SK-N-DZ (cell line): ENCODE measurements around the gene EXOC7.
A peak's percentile ranks its signal among the peaks of the same experiment; 100 is the strongest.

ENCODE experiments used
- DNase-seq: peaks from one replicate; pipeline ENCODE4 v3.0.0-alpha.2; 2015; ENCODE audit warnings: low spot score
- small RNA-seq, 2 experiments: library from RNA; depleted of rRNA; stranded (forward); fragments of <200 nt; gene quantifications; one replicate each; pipeline ENCODE3, GENCODE V24; 2014

Gene EXOC7

DNA sequence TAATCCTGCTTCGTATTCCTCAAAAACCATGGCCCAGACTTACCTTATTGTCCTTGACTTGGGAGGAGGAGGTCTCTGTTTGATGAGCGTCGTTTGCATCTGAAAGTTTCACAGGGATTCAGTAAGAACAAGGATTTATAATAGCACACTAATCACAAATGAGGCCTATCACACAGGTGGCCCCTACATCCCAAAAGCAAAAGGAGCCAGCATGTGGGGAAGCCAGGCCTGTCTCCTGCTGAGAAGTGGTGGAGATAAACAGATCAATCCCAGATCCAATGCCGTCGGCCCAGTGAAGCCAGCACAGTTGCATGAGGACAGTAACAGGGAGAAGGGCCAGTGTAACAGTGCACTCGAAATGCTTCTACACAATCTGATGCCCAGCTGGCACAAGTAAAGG lies 63.2 kb downstream of the EXOC7 start:
- DNase-seq, result no peak

DNA sequence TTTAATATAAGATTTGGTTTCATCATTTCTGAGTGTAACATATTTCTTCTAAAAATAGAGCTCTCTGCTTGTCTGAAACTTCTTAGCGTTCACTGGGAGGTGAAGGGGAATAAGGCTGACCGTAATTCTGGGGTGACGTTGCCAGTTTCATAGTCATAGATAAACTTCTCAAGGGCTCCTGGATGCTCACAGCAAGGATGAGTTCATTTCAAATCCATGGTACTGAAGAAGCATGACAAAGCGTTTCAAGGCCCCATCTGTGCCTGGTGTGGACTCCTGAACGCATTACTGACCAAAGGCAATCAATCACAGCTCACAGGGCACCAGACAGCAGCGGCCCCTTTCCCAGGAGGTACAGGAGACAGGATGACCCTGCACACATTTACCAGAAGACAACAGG lies 64.5 kb downstream of the EXOC7 start:
- DNase-seq, result no peak

DNA sequence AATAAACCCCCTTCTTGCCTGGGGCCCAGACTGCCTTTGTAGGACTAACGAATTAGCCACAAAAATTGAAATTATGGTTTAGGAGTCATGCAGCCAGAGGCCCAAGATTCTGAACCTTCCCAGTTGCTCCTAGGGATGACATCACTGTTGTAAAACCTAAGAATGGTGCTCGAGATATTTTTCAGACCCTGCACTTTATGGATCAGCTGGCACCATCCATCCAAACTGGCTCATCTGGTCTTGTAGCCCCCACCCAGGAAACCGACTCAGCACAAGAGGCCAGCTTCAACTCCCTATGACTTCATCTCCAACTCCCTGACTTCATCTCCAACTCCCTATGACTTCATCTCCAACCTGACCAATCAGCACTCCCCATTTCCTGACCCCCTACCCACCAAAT lies 65.5 kb downstream of the EXOC7 start:
- DNase-seq, result no peak

DNA sequence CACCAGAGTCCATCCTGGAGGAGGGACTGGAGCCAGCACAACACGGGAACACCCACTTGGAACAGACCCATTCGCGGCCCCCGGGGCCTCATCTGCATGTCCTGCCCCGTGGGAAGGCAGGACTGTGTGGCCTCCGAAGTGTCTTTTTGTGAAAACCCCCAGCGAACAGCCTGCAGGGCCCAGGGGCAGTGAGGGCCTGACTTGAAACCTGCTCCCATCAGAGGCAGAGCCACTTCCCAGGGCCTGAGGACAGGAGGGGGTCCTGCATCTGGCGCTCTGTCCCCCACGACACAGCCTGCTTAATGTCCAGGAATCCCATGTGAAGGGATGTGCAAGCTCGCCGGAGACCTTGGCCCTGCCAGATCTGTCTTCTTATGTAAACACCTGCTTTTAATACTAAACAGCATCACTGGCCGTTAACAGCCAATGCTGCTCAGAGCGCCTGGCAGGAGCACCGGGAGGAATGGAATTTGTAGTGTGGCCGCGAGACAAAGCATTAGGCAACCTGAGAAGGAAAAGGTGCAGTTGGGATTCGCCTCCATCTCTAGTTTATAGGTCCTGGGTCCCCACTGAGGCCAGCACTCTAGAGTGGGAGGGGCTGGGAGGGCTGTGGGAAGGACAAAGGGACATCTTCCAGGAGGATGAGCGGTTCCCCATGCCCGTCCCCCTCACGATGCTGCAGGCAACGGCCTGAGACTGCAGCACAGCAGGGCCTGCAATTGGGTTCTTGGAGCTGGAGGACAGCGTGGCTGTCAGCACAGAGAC lies 66.9 kb downstream of the EXOC7 start:
- peak; percentile 64 for DNase-seq

DNA sequence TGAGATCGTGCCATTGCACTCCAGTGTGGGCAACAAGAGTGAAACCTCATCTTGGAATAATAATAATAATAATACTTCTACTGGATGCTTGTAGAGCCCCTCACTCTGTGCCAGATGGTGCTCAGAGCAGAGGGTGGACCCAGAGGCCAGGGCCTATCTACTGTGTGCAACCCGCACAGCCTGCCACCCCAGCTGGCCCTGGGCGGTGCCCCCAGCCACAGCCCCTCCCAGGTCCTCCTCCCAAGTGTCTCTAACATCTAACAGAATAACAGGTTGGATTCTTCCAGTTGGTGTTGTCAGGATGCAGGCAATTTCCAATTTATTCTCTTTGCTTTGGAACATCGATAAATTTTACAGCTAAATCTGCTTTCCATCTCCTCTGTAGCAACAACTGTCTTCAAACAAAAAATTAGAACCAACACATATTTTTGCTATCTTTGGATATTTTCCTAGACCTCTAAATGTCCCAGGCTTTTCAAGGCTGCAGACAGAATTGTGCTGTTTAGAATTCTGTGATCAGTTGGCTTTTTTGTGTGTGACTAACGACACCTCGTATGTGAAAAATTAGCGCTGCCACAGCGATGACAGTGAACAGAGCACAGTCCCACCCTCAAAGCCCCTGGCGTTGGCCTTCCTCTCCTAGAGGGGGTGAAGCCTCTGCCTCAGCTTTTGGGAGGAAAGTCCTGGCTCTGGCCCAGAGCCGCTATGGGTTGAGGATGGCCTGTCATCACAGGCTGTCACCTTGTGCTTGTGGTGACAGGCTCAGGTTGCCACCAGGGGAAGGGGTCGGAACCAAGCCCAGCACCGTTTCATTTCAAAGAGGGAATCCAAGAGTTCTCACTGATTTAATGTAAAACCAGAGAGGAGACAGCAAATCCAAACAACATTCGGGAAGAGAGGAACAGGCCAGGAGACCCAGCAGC lies 68.9 kb downstream of the EXOC7 start:
- DNase-seq, result no peak

DNA sequence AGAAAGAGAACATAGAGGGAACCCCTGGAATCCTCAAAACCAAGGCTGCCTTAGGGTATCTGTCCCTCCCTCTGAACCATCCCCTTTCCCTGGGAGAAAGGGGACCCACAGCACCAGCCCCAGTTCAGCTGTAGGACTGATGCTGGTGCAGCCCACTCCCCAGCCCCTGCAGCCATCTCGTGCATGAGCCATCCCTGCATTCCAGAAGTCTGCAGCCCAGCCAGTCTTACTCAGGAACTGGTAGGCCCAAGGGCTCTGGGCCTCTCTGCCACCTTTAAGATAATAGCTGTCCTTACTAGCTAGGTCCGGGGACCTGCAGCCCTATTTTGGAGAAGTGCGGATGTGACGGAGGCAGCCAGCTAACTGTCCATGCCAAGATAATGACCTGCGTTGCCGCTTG lies 70.4 kb downstream of the EXOC7 start:
- DNase-seq, result no peak

DNA sequence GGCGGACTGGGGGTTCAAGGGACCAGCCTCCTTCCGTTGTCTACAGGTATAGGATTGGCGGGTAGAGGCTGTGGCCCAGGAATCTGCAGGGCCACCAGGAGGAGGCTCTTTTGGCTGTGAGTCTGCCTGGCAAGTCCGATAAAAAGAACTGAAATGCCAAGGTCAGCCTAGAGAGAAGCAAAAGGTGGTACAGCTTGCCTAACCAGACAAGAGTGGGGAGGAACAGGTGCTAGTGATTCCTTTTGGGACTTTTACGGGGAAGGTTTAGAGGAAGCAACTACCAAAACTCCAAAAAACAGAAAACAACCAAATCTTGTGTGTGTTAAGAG lies 70.8 kb downstream of the EXOC7 start:
- DNase-seq, result no peak

DNA sequence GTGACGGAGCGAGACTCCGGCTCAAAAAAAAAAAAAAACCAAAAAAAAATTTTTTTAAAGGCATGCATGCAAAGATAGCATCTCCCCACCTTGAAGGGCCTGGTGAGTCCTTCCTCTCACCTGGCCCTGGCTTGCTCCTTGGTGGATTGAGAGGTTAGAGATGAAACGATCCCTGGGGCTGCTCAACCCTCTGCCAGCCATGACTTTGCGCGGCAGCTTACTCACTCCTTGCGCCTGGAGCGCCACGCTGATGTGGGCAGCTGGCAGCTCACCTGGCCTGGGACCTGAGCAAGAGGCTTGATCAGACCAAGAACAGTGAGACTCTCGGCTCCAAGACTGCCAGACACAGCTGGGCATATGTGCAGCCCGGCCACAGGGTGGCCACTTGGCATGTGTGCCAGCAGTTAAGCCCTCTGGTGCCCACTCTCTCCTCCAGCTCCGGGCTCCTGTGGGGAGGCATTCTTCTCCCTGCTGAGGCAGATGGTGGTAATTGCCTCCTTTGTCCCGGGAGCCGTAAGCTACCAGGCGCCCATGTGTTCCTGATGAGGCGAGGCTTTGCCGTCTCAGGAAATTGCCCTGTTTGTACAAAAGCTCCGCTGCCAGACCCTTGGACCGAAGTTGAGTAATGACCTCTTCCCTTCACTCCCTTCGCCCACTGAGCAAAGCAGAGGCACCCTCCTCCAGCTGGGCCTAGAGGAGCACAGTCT lies 71.4 kb downstream of the EXOC7 start:
- DNase-seq, result no peak

Small RNA genes within 50 kb of the gene (small RNA-seq; reads per million reads assigned to genes)
- 0 to 0.03 reads per million in 2 experiments for gene MIR6868
